ENCODE measurements around the gene TANC2. TPM values are rescaled to one million over a fixed set of nuclear protein-coding genes. Genes with fewer than 3 reads are reported as not detected.

The TANC2 gene
- total RNA-seq, 4 donors from 2014 or later: 9.8 to 26.5 (median 14.3) TPM

GRCh38 chr17:62980842-62981241 lies 14.8 kb downstream of the TANC2 start:
- WGBS, 2 donors: 74 to 82% methylated on average over 3 of the region's 3 CpGs
- TF ChIP-seq POLR2A (IDR thresholded peaks at IDR 0.05) (no peak), CTCF (IDR thresholded peaks at IDR 0.05) (no peak)
- intact Hi-C loops (cut with DNase I): no loop called here

GRCh38 chr17:62981933-62982332 lies 15.9 kb downstream of the TANC2 start:
- H3K4me3 ChIP-seq: no peak overlapping the region
- H3K4me1 ChIP-seq: no peaks in the 10 kb centered on the region
- H3K9me3 ChIP-seq: peaks cover 0 to 12% (median 0%) of the 10 kb centered on the region in 3 donors
- TF ChIP-seq POLR2A (IDR thresholded peaks at IDR 0.05) (no peak), CTCF (IDR thresholded peaks at IDR 0.05) (no peak)
- no peaks in the 10 kb centered on the region for H3K27me3 ChIP-seq
- intact Hi-C loops (cut with DNase I): no loop called here
- H3K36me3 ChIP-seq: no peaks in the 10 kb centered on the region
- 34 to 49% methylated on average over 2 of the region's 2 CpGs for whole genome bisulfite sequencing, 2 donors
- no peak for DNase-seq
- no peak overlapping the region for H3K27ac ChIP-seq

More at GRCh38 chr17:62980842-62981241, 14.8 kb downstream of the TANC2 start:
- Histone ChIP-seq H3K4me3 (no peak overlapping the region), H3K36me3 (no peaks in the 10 kb centered on the region), H3K4me1 (no peaks in the 10 kb centered on the region), H3K27me3 (no peaks in the 10 kb centered on the region), H3K27ac (no peak overlapping the region), H3K9me3 (peaks cover 0 to 12% (median 0%) of the 10 kb centered on the region in 3 donors)
- DNase-seq: no peak

GRCh38 chr17:62984801-62985200 lies 18.8 kb downstream of the TANC2 start:
- intact Hi-C loops (cut with DNase I): no loop called here
- H3K27me3 ChIP-seq: no peaks in the 10 kb centered on the region
- no peak overlapping the region for H3K4me3 ChIP-seq
- peaks cover 0 to 12% (median 0%) of the 10 kb centered on the region in 3 donors for H3K9me3 ChIP-seq
- H3K4me1 ChIP-seq: peaks cover 0 to 4% (median 0%) of the 10 kb centered on the region in 3 donors
- 79 to 88% methylated on average over 1 of the region's 1 CpG for WGBS, 2 donors
- H3K36me3 ChIP-seq: no peaks in the 10 kb centered on the region
- TF ChIP-seq POLR2A (IDR thresholded peaks at IDR 0.05) (no peak), CTCF (IDR thresholded peaks at IDR 0.05) (no peak)
- no peak for DNase-seq
- no peak overlapping the region for H3K27ac ChIP-seq

GRCh38 chr17:62986549-62986948 lies 20.5 kb downstream of the TANC2 start:
- 80 to 100% methylated on average over 1 to 3 of the region's 4 CpGs for WGBS, 2 donors
- Histone ChIP-seq H3K9me3 (peaks cover 0 to 12% (median 0%) of the 10 kb centered on the region in 3 donors), H3K36me3 (no peaks in the 10 kb centered on the region), H3K4me3 (no peak overlapping the region), H3K27ac (no peak overlapping the region), H3K4me1 (peaks cover 0 to 4% (median 0%) of the 10 kb centered on the region in 3 donors), H3K27me3 (no peaks in the 10 kb centered on the region)
- no peak for DNase-seq
- TF ChIP-seq CTCF (IDR thresholded peaks at IDR 0.05) (no peak), POLR2A (IDR thresholded peaks at IDR 0.05) (no peak)
- intact Hi-C loops (cut with DNase I): no loop called here

GRCh38 chr17:62987136-62987535 lies 21.1 kb downstream of the TANC2 start:
- H3K36me3 ChIP-seq: no peaks in the 10 kb centered on the region
- peaks cover 0 to 4% (median 0%) of the 10 kb centered on the region in 3 donors for H3K4me1 ChIP-seq
- H3K27me3 ChIP-seq: no peaks in the 10 kb centered on the region
- no peak for TF ChIP-seq CTCF (IDR thresholded peaks at IDR 0.05)
- no peak for TF ChIP-seq POLR2A (IDR thresholded peaks at IDR 0.05)
- no peak for DNase-seq
- H3K4me3 ChIP-seq: no peak overlapping the region
- 84% methylated on average over 2 of the region's 7 CpGs; no CpG with 5 or more reads in 1 of the 2 donors for WGBS, 2 donors
- H3K27ac ChIP-seq: no peak overlapping the region
- intact Hi-C loops (cut with DNase I): no loop called here
- peaks cover 0 to 12% (median 0%) of the 10 kb centered on the region in 3 donors for H3K9me3 ChIP-seq

Measured in esophagus squamous epithelium (tissue), 5 donors.